OCI-LY1 (cell line): Measurements from ENCODE around the gene BCL2L15.

Experiments used
- EZH2 ChIP-seq: fragments of 200-600 bp; sonication (generic), shearing (Covaris generic); IDR thresholded peaks from 2 replicates; pipeline ENCODE4 v1.8.0; 2017; ENCODE audit warnings: borderline replicate concordance, mixed run types, mild to moderate bottlenecking, antibody characterized with exemption, low read length, moderate library complexity, mixed read lengths
- TF ChIP-seq, protein P1 (sequence below): fragments of 200-600 bp; sonication (generic), shearing (Covaris generic); IDR thresholded peaks from 2 replicates; pipeline ENCODE4 v1.5.1; 2017; ENCODE audit warnings: mild to moderate bottlenecking, antibody characterized with exemption, low read length, moderate library complexity, mixed read lengths

DNA sequence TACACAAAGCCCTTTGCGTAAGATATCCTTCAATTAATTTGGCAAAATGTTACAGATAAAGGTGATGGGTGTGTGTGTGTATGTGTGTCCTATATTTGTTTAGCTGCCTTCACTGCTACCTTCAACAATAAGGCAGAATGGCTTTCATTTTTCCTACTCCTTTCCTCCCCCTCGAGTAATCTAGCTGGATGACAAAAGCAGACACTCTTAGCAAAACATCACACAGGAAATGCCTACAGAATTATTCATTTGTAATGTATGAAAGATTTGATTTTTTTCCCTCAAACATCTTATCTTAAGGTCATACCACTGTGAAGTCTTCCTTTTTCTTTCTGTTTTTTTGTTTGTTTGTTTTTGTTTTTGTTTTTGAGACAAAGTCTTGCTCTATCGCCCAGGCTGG, 26.5 kb downstream of the BCL2L15 start:
- TF ChIP-seq, protein P1, sequence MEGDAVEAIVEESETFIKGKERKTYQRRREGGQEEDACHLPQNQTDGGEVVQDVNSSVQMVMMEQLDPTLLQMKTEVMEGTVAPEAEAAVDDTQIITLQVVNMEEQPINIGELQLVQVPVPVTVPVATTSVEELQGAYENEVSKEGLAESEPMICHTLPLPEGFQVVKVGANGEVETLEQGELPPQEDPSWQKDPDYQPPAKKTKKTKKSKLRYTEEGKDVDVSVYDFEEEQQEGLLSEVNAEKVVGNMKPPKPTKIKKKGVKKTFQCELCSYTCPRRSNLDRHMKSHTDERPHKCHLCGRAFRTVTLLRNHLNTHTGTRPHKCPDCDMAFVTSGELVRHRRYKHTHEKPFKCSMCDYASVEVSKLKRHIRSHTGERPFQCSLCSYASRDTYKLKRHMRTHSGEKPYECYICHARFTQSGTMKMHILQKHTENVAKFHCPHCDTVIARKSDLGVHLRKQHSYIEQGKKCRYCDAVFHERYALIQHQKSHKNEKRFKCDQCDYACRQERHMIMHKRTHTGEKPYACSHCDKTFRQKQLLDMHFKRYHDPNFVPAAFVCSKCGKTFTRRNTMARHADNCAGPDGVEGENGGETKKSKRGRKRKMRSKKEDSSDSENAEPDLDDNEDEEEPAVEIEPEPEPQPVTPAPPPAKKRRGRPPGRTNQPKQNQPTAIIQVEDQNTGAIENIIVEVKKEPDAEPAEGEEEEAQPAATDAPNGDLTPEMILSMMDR, result no peak
- TF ChIP-seq EZH2, result no peak
